ENCODE measurements around the gene PRR5. TPM values are rescaled to one million over a fixed set of nuclear protein-coding genes. Genes with fewer than 3 reads are reported as not detected.

The PRR5 gene
- total RNA-seq, 1 donor from 2014 or later = 63.6 TPM

GRCh38 chr22:44661659-44662569 is 40.1 kb upstream of the PRR5 start:
- Mint-ChIP-seq H3K36me3 (no peaks in the 10 kb centered on the region), H3K4me3 (no peak overlapping the region), H3K27ac (no peak overlapping the region), H3K9me3 (no peaks in the 10 kb centered on the region), H3K4me1 (peaks cover 18% of the 10 kb centered on the region), H3K27me3 (ENCODE audit: low read depth) (peaks cover 18% of the 10 kb centered on the region)
- DNase-seq (ENCODE audit: low spot score in 2 of 2, unreplicated experiment in 2 of 2) = no peak
- TF ChIP-seq, protein P1, sequence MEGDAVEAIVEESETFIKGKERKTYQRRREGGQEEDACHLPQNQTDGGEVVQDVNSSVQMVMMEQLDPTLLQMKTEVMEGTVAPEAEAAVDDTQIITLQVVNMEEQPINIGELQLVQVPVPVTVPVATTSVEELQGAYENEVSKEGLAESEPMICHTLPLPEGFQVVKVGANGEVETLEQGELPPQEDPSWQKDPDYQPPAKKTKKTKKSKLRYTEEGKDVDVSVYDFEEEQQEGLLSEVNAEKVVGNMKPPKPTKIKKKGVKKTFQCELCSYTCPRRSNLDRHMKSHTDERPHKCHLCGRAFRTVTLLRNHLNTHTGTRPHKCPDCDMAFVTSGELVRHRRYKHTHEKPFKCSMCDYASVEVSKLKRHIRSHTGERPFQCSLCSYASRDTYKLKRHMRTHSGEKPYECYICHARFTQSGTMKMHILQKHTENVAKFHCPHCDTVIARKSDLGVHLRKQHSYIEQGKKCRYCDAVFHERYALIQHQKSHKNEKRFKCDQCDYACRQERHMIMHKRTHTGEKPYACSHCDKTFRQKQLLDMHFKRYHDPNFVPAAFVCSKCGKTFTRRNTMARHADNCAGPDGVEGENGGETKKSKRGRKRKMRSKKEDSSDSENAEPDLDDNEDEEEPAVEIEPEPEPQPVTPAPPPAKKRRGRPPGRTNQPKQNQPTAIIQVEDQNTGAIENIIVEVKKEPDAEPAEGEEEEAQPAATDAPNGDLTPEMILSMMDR (IDR thresholded peaks at IDR 0.05; ENCODE audit: unreplicated experiment) = no peak

- Mint-ChIP-seq H3K27ac (no peak overlapping the region), H3K27me3 (ENCODE audit: low read depth) (peaks cover 28% of the 10 kb centered on the region), H3K4me1 (peaks cover 11% of the 10 kb centered on the region), H3K36me3 (no peaks in the 10 kb centered on the region), H3K4me3 (no peak overlapping the region), H3K9me3 (no peaks in the 10 kb centered on the region)
- TF ChIP-seq, protein P1 (IDR thresholded peaks at IDR 0.05; ENCODE audit: unreplicated experiment) = no peak
- DNase-seq (ENCODE audit: low spot score in 2 of 2, unreplicated experiment in 2 of 2) = no peak
These were observed 38.6 kb upstream of the PRR5 start for GRCh38 chr22:44663256-44663999.

DNA sequence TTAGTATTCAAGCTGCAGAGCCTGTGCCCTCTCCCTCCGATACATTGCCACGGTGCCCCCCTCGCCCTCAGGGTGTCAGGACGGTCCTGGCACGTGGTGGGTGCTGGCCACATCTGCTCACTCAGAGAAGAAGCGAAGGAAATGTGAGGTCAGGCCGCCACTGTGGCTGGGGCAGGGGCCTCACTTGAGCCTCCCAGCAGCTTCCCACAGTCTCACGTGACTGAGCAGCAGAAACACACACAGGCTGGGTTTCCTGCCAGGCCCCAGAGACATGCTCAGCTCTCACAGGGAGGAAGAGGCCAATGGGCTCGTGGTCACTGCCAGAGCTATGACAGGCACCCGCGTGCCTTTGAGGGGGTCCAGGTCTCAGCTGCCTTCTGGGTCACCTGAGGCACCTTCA is 37.9 kb upstream of the PRR5 start:
- Mint-ChIP-seq H3K27ac (peak overlapping the region; percentile 16), H3K9me3 (no peaks in the 10 kb centered on the region), H3K27me3 (ENCODE audit: low read depth) (peaks cover 30% of the 10 kb centered on the region), H3K4me1 (peaks cover 5% of the 10 kb centered on the region), H3K4me3 (no peak overlapping the region), H3K36me3 (no peaks in the 10 kb centered on the region)
- TF ChIP-seq, protein P1 (IDR thresholded peaks at IDR 0.05; ENCODE audit: unreplicated experiment) = no peak
- DNase-seq (ENCODE audit: low spot score in 2 of 2, unreplicated experiment in 2 of 2) = no peak

- Mint-ChIP-seq H3K9me3 (no peaks in the 10 kb centered on the region), H3K27ac (no peak overlapping the region), H3K4me3 (no peak overlapping the region), H3K27me3 (ENCODE audit: low read depth) (peaks cover 36% of the 10 kb centered on the region), H3K36me3 (no peaks in the 10 kb centered on the region), H3K4me1 (peaks cover 5% of the 10 kb centered on the region)
- DNase-seq (ENCODE audit: low spot score in 2 of 2, unreplicated experiment in 2 of 2) = no peak
- TF ChIP-seq, protein P1 (IDR thresholded peaks at IDR 0.05; ENCODE audit: unreplicated experiment) = no peak
These were observed 36.9 kb upstream of the PRR5 start for GRCh38 chr22:44665115-44665514.

- Mint-ChIP-seq H3K27me3 (ENCODE audit: low read depth) (peaks cover 41% of the 10 kb centered on the region), H3K36me3 (no peaks in the 10 kb centered on the region), H3K27ac (no peak overlapping the region), H3K4me1 (no peaks in the 10 kb centered on the region), H3K9me3 (no peaks in the 10 kb centered on the region), H3K4me3 (no peak overlapping the region)
- TF ChIP-seq, protein P1 (IDR thresholded peaks at IDR 0.05; ENCODE audit: unreplicated experiment) = no peak
- no peak for DNase-seq (ENCODE audit: low spot score in 2 of 2, unreplicated experiment in 2 of 2)
These were observed 35.8 kb upstream of the PRR5 start for GRCh38 chr22:44666207-44666585.
